Fibroblast of skin of right biceps (primary cell): Measurements from ENCODE around the gene IL10RA.
"Not testable (repeated sequence)": the region's sequence is repeated elsewhere in the genome, so short reads cannot be mapped to it uniquely, and the experiment has no call there.

ENCODE experiments used
- DNase-seq: peaks from one replicate; pipeline ENCODE4 v3.0.0-alpha.2; 2013

The IL10RA gene

GRCh38 chr11:117993988-117994745, 8.0 kb downstream of the IL10RA start:
- DNase-seq: no peak

- no peak for DNase-seq
Observed at GRCh38 chr11:117995472-117995871, 9.3 kb downstream of the IL10RA start.

GRCh38 chr11:117996058-117996457, 9.9 kb downstream of the IL10RA start:
- DNase-seq: no peak

DNA sequence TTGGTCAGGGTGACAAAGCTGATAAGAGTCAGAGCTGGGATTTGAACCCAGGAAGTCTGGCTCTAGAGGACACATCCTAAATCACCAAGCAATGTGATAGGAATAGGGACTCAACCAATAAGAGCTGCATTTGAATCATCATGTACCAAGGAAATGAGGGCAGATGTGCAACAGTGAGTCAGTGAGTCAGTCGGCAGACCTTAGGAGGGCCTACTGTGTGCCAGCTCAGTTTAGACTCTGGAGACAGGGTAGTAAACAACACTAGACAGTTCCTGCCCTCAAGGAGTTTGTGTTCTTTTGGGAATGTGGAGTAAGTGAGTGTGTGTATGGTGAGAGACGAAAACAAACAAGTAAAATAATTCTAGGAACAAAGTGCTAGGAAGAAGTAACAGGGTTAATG, 11.2 kb downstream of the IL10RA start:
- DNase-seq: no peak

DNA sequence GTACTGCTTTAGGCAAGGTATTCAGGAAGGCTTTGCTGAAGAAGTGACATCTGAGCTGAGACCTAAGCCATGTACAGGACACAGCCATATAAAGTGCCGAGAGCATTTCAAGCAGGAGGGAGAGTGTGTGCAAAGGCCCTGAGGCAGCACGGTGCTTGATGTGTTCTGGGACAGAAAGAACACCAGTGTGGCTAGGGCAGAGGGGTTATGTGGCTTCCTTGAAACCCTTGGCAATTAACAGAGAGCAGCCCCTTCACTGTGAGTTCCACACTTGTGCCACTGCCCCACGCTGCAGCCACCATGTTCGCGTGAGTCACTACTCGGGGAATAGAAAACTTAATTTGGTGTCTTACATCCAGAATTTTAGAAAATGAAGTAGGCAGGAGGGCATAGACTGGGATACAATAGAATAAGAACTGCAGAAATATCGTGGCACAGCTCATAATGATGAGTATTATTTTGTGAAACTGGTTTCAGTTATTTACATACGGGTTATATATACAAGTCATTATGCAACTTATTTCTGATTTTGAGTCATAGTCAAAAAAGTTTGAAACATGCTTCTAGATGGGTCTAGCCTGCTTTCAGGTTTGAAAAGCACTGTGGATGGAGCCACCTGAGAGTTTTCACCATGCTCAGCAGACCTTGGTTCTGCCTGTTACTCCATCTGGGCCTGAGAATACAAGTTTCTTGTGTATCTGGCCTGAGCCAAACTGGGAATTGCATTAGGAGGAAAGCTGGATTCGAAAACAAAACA, 11.8 kb downstream of the IL10RA start:
- DNase-seq: no peak

- no peak for DNase-seq
Observed at GRCh38 chr11:117998664-117999353, 12.6 kb downstream of the IL10RA start.

- DNase-seq: no peak
Observed at GRCh38 chr11:117999354-117999993, 13.3 kb downstream of the IL10RA start.

DNA sequence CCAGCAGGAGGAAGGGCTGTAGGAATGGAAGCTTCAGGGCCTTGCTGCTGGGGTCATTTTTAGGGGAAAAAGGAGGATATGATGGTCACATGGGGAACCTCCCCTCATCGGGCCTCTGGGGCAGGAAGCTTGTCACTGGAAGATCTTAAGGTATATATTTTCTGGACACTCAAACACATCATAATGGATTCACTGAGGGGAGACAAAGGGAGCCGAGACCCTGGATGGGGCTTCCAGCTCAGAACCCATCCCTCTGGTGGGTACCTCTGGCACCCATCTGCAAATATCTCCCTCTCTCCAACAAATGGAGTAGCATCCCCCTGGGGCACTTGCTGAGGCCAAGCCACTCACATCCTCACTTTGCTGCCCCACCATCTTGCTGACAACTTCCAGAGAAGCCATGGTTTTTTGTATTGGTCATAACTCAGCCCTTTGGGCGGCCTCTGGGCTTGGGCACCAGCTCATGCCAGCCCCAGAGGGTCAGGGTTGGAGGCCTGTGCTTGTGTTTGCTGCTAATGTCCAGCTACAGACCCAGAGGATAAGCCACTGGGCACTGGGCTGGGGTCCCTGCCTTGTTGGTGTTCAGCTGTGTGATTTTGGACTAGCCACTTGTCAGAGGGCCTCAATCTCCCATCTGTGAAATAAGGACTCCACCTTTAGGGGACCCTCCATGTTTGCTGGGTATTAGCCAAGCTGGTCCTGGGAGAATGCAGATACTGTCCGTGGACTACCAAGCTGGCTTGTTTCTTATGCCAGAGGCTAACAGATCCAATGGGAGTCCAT, 14.1 kb downstream of the IL10RA start:
- no peak for DNase-seq

DNA sequence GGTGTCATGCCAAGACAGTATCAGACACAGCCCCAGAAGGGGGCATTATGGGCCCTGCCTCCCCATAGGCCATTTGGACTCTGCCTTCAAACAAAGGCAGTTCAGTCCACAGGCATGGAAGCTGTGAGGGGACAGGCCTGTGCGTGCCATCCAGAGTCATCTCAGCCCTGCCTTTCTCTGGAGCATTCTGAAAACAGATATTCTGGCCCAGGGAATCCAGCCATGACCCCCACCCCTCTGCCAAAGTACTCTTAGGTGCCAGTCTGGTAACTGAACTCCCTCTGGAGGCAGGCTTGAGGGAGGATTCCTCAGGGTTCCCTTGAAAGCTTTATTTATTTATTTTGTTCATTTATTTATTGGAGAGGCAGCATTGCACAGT, 14.6 kb downstream of the IL10RA start:
- DNase-seq: no peak

DNA sequence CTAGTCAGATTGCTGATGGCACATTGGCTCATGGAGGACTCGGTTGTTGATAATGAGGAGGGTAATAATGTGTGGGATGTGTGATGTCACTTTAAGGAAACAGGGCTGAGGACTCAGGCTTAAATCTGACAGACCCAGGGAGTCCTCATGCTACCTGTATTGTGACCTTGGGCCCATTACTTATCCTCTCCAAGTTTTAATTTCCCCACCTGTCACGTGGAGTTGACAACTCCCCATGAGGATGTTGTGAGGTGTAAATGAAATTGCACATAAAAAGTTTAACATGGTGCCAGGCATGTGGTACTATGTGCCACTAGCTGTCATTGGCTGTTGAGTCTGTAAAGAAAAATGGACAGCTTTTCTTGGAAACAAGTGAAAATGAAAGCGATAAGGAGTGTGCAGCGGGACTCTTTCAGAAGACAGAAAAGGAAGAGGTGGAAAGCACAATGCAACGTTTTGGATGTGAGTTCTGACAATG, 15.3 kb downstream of the IL10RA start:
- no peak for DNase-seq

DNA sequence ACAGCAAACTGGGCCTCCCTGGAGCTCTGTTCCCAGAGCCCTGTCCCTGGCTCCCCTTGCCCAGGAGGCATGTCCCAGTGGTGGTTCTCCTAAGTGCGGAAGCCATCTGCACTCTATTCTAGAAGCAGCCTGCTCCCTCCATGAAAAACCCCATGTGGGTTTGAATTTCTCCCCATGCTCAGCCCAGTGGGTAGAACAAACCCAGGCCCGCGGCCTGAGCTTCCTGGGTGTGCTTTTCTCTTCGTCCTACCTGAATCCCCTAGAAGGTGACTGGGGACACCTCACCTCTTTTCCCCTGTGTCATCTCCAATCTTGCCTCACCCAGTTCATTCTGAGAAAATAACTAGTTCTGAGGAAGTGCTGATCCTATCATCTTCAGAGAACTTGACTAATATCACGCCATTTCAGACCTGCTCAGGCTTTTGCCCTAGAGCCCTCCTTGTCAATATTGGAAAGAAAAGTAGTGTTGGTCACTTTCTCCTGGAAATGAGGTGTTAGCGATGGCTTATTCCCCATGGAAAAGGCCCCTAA, 15.9 kb downstream of the IL10RA start:
- DNase-seq: no peak

GRCh38 chr11:118002541-118003423, 16.6 kb downstream of the IL10RA start:
- peak; percentile 63 for DNase-seq

- no peak for DNase-seq
Observed at GRCh38 chr11:118003456-118003855, 17.3 kb downstream of the IL10RA start.

- DNase-seq: no peak
Observed at GRCh38 chr11:118004543-118005223, 18.5 kb downstream of the IL10RA start.

DNA sequence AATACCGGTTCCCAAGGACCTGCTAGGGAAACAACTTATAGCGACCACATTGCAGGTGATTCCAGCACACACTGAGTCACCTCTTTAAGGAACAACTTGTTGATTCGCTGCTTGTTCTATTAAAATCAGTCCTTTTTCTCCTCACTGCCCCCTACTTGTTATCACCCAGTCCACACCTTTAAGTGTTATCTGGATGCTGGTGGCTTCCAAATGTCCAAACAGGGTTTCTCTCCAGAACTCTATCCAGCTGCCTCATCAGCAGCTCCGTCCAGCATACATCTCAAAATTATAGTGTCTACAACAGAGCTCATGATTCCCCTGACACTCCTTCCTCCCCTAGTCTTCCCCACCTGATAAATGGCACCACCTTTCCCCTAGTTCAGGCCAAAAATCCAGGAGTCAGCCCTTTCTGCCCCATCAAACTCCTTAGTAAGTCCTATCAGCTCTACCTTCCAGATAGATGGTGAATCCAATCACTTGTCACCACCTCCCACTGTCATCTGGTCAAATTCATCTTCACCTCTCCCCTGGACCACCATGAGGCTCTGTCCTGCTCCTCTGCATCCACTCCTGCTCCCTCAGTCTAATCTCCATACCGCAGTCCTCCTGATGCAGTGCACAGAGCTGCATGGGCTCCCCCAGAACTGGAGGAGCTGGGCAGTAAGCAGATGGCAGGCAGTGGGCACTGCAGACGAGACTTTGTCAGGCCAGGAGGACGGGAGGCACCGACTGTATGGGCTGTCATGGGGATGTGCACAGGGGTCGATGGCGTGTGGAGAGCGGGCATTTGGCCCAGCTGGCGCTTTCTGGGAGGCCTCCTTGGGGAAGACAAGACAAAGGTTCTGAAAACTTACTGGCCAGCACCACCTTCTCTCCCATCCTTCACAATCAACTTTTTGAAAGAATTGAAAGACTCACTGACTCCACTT, 19.3 kb downstream of the IL10RA start:
- no peak for DNase-seq

GRCh38 chr11:118006153-118006534, 19.9 kb downstream of the IL10RA start:
- no peak for DNase-seq

DNA sequence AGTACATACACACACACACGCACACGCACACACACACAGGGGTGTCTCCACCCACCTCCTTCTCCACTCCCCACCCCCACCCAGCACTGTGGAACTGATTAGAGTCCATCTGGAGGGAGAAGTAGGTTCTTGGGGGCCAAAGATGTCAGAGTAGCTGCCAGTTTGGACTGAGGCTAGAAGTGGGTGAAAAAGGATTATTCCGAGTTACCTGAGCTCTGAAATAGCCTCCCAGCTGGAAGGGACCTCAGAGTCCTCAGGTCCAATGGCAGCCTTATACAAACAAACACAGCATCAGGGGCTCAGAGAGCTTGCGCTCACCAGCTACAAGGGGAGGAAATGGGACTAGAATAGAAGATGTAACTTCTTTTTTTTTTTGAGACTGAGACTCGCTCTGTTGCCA, 20.8 kb downstream of the IL10RA start:
- DNase-seq: no peak

GRCh38 chr11:118007563-118008270, 21.5 kb downstream of the IL10RA start:
- not testable (repeated sequence) for DNase-seq
